IMR-90 (cell line): Measurements from ENCODE around the gene MACF1. TPM values are rescaled to one million over a fixed set of nuclear protein-coding genes. Genes with fewer than 3 reads are reported as not detected.

ENCODE experiments used
- ATAC-seq: fragments of 200-7000 bp; cut with Tn5 transposase; 2 replicates; pipeline ENCODE4 v1.9.1; 2020; ENCODE audit warnings: low read depth, mild to moderate bottlenecking, moderate library complexity
- BruUV-seq: library from RNA; stranded (reverse); fragments of 400-500 nt; replicated peaks from 2 replicates; lab custom pipeline; 2021; lab: Mats Ljungman, UMichigan
- CTCF ChIA-PET: fragments of 300-600 bp; formaldehyde crosslinking; extraction: SDS; loops from one replicate; lab custom pipeline; 2021; ENCODE audit warnings: antibody characterized with exemption; lab: Yijun Ruan, JAX
- POLR2A ChIA-PET: fragments of 300-600 bp; sonication (Branson Sonifier 250); formaldehyde crosslinking; loops from one replicate; lab custom pipeline; 2022; ENCODE audit warnings: antibody characterized with exemption; ENCODE audit not compliant: unreplicated experiment; lab: Charles Lee
- DNase-seq: peaks from one replicate; pipeline ENCODE4 v3.0.0; 2013
- H2AFZ ChIP-seq: replicated peaks from 2 replicates; pipeline ENCODE3; 2013; ENCODE audit warnings: low read length, mild to moderate bottlenecking; ENCODE audit not compliant: poor library complexity
- H2AK5ac ChIP-seq: 2 replicates; pipeline ENCODE4 v1.6.1; 2013; ENCODE audit warnings: low read depth, low read length, inconsistent platforms
- H2AK9ac ChIP-seq: replicated peaks from 2 replicates; pipeline ENCODE3; 2013; ENCODE audit warnings: mild to moderate bottlenecking, low read depth, low read length, moderate library complexity; ENCODE audit not compliant: poor library complexity
- H2BK120ac ChIP-seq: 2 replicates; pipeline ENCODE4 v1.6.1; 2013; ENCODE audit warnings: low read depth, low read length, inconsistent platforms
- H2BK15ac ChIP-seq: 3 replicates; pipeline ENCODE4 v1.6.1; 2013; ENCODE audit warnings: low read depth, low read length, inconsistent platforms
- H2BK20ac ChIP-seq: 2 replicates; pipeline ENCODE4 v1.6.1; 2013; ENCODE audit warnings: low read depth, mild to moderate bottlenecking, inconsistent platforms, low read length, moderate library complexity
- H2BK5ac ChIP-seq: 2 replicates; pipeline ENCODE4 v1.6.1; 2013; ENCODE audit warnings: mild to moderate bottlenecking, low read depth, low read length, inconsistent platforms; ENCODE audit not compliant: poor library complexity, severe bottlenecking
- H3K14ac ChIP-seq: replicated peaks from 2 replicates; pipeline ENCODE4 v1.6.1; 2013; ENCODE audit warnings: low read depth, low read length, inconsistent platforms
- H3K18ac ChIP-seq: 2 replicates; pipeline ENCODE4 v1.6.1; 2013; ENCODE audit warnings: low read depth, low read length, control low read depth
- H3K23ac ChIP-seq: 2 replicates; pipeline ENCODE4 v1.6.1; 2013; ENCODE audit warnings: low read depth, low read length, inconsistent platforms
- H3K27ac ChIP-seq: 2 replicates; pipeline ENCODE4 v1.5.1; 2013; ENCODE audit warnings: mild to moderate bottlenecking, control low read depth, low read length; ENCODE audit not compliant: insufficient read depth
- H3K27me3 ChIP-seq: 2 replicates; pipeline ENCODE4 v1.6.1; 2013; ENCODE audit warnings: low read length; ENCODE audit not compliant: control insufficient read depth, insufficient read depth
- H3K36me3 ChIP-seq: 2 replicates; pipeline ENCODE4 v1.6.1; 2013; ENCODE audit warnings: low read length, mixed read lengths; ENCODE audit not compliant: control insufficient read depth, insufficient read depth
- H3K4ac ChIP-seq: 2 replicates; pipeline ENCODE4 v1.6.1; 2013; ENCODE audit warnings: low read depth, low read length, inconsistent platforms
- H3K4me1 ChIP-seq: 2 replicates; pipeline ENCODE4 v1.6.1; 2013; ENCODE audit warnings: low read length, mixed read lengths; ENCODE audit not compliant: control insufficient read depth, insufficient read depth
- H3K4me2 ChIP-seq: 2 replicates; pipeline ENCODE4 v1.6.1; 2013; ENCODE audit warnings: low read depth, mild to moderate bottlenecking, control low read depth, low read length, moderate library complexity
- H3K4me3 ChIP-seq: 2 replicates; pipeline ENCODE4 v1.5.1; 2013; ENCODE audit warnings: low read depth, mild to moderate bottlenecking, control low read depth, low read length, moderate library complexity; ENCODE audit not compliant: insufficient read depth
- H3K56ac ChIP-seq: 2 replicates; pipeline ENCODE4 v1.6.1; 2013; ENCODE audit warnings: low read length, inconsistent platforms; ENCODE audit not compliant: insufficient read depth; ENCODE audit errors: extremely low read depth
- H3K79me1 ChIP-seq, 2 experiments: 2 replicates each; pipeline ENCODE4 v1.6.1; 2013; ENCODE audit warnings: low read length in 2 of 2, inconsistent platforms in 1 of 2, low read depth in 1 of 2
- H3K9ac ChIP-seq: 2 replicates; pipeline ENCODE4 v1.6.1; 2013; ENCODE audit warnings: low read depth, low read length, control low read depth
- H3K9me1 ChIP-seq: 2 replicates; pipeline ENCODE4 v1.6.1; 2013; ENCODE audit warnings: low read length, inconsistent platforms; ENCODE audit not compliant: insufficient read depth
- H3K9me3 ChIP-seq: 2 replicates; pipeline ENCODE4 v1.6.1; 2013; ENCODE audit warnings: low read length; ENCODE audit not compliant: control insufficient read depth, insufficient read depth
- H4K20me1 ChIP-seq: 2 replicates; pipeline ENCODE4 v1.6.1; 2013; ENCODE audit warnings: low read length, inconsistent platforms; ENCODE audit not compliant: insufficient read depth
- H4K5ac ChIP-seq: 2 replicates; pipeline ENCODE4 v1.6.1; 2013; ENCODE audit warnings: mild to moderate bottlenecking, low read depth, low read length, control low read depth
- H4K8ac ChIP-seq, 2 experiments: 2 replicates each; pipeline ENCODE4 v1.6.1; 2013; ENCODE audit warnings: low read depth in 2 of 2, low read length in 2 of 2, control low read depth in 1 of 2, inconsistent platforms in 1 of 2
- H4K91ac ChIP-seq: 2 replicates; pipeline ENCODE4 v1.6.1; 2013; ENCODE audit warnings: low read depth, low read length, inconsistent platforms; ENCODE audit not compliant: insufficient read depth
- CEBPB ChIP-seq: IDR thresholded peaks from 2 replicates; pipeline ENCODE4 v1.6.1; 2012; ENCODE audit warnings: low read depth, low read length, improper control_type of control experiment
- CHD1 ChIP-seq: IDR thresholded peaks from 2 replicates; pipeline ENCODE4 v1.6.1; 2012; ENCODE audit warnings: low read depth, low read length, improper control_type of control experiment
- MAZ ChIP-seq: IDR thresholded peaks from 2 replicates; pipeline ENCODE4 v1.6.1; 2012; ENCODE audit warnings: low read depth, mild to moderate bottlenecking, low read length, improper control_type of control experiment, moderate library complexity, borderline replicate concordance
- RAD21 ChIP-seq: IDR thresholded peaks from 2 replicates; pipeline ENCODE4 v1.6.1; 2012; ENCODE audit warnings: low read length, improper control_type of control experiment
- WGBS, 2 experiments: methylation state at CpG; one replicate each; pipeline versions ENCODE4 v1.1.5 to v1.1.7; 2013; ENCODE audit warnings: missing lambda C conversion rate in 2 of 2; ENCODE audit not compliant: insufficient read length in 1 of 2; ENCODE audit errors: extremely low coverage in 2 of 2; 5-methylcytosine and 5-hydroxymethylcytosine counted together
- dilution Hi-C: fragments of 300-500 bp; cut with HindIII; formaldehyde crosslinking; loops from one replicate; pipeline ENCODE4 v1.14.3; 2018; ENCODE audit warnings: low sequenced_read_pairs; ENCODE audit not compliant: unreplicated experiment
- in situ Hi-C: fragments of 300-500 bp; cut with MboI; formaldehyde crosslinking; loops from 3 replicates; pipeline ENCODE4 v1.14.3; 2019; ENCODE audit warnings: low sequenced_read_pairs, inconsistent platforms, mixed read lengths
- intact Hi-C: fragments of 100-400 bp; cut with micrococcal nuclease; formaldehyde crosslinking; loops from 2 replicates; pipeline ENCODE4 v1.10.0; 2022
- polyA plus RNA-seq, 3 experiments: library from polyadenylated mRNA; depleted of rRNA; stranded (reverse); fragments of >200 nt; gene quantifications; 2 replicates each; pipeline ENCODE4 v1.2.3, GENCODE V29; 2012; ENCODE audit warnings: low replicate concordance in 1 of 3
- total RNA-seq: library from RNA; depleted of rRNA; stranded (reverse); fragments of >200 nt; gene quantifications from 2 replicates; pipeline ENCODE4 v1.2.3, GENCODE V29; 2012

The MACF1 gene
- total and polyA plus RNA-seq, 2 of the 4 experiments (the other 2 are of a cell fraction), result 67.6 to 369 TPM

DNA sequence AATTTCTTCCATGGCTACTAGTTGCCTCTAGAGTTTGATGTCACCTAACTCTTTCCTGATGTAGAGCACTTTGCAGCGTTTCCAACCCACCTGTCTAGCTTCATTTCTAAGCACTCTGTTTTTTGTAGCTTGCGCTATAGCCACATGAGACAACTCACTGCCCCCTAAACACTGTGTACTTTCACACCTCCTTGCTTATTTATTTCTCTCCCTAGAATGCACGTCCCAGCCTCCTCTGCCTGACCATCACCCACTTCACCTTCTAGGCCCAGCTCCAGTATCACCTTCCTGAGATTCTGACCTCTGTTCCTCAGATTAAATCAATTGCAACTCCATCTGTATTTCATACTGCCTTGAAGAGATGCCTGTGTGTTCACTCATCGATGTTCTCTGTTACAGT is 32.5 kb downstream of the MACF1 start:
- Histone ChIP-seq H2AFZ (no peak overlapping the region), H3K4me2 (no peak overlapping the region), H3K4me1 (peaks cover 5% of the 10 kb centered on the region; the same call in 1 of the 2 replicates), H3K56ac (no peak overlapping the region), H3K36me3 (peaks cover 6% of the 10 kb centered on the region), H4K8ac (no peak overlapping the region), H2BK120ac (no peak overlapping the region), H3K4me3 (no peak overlapping the region), H3K27ac (no peak overlapping the region), H3K9me1 (peaks cover 13% of the 10 kb centered on the region), H3K23ac (no peak overlapping the region), H3K9ac (no peak overlapping the region), H3K18ac (no peak overlapping the region), H2AK9ac (no peak overlapping the region), H4K5ac (no peak overlapping the region), H3K79me1 (peaks cover 34 to 60% of the 10 kb centered on the region in 2 experiments), H2BK20ac (no peak overlapping the region), H4K91ac (no peak overlapping the region), H3K4ac (no peak overlapping the region), H3K14ac (no peak overlapping the region), H4K20me1 (peaks cover 45% of the 10 kb centered on the region), H2BK15ac (no peak overlapping the region), H2AK5ac (no peak overlapping the region), H3K27me3 (no peaks in the 10 kb centered on the region), H3K9me3 (no peaks in the 10 kb centered on the region), H2BK5ac (no peak overlapping the region)
- WGBS, 2 experiments, result 89% methylated on average over 1 of the region's 4 CpGs; no CpG with 5 or more reads in 1 of the 2 experiments
- BruUV-seq, result no TSS peak
- in situ Hi-C loops (no loop called here), dilution Hi-C loops (no loop called here), intact Hi-C loops (no loop called here)
- DNase-seq (no peak), ATAC-seq (no peak)
- ChIA-PET CTCF (interaction anchor here (2.4 kb wide), 1 partner anchor 45 kb away, joined by 6 read pairs; no protein-coding TSS in a partner anchor), POLR2A (no interaction called here)
- no peak for TF ChIP-seq CEBPB
- no peak for TF ChIP-seq CHD1
- no peak for TF ChIP-seq MAZ
- TF ChIP-seq RAD21, result no peak
